ENCODE data around the gene MAGEA8.
"Not testable (repeated sequence)": the region's sequence is repeated elsewhere in the genome, so short reads cannot be mapped to it uniquely, and the experiment has no call there.

Gene MAGEA8

GRCh38 chrX:149903889-149904748 lies 23.1 kb downstream of the MAGEA8 start:
- no peak for DNase-seq

- no peak for DNase-seq
These were observed 27.3 kb downstream of the MAGEA8 start for GRCh38 chrX:149908308-149908707.

- no peak for DNase-seq
These were observed 27.7 kb downstream of the MAGEA8 start for GRCh38 chrX:149908727-149909126.

GRCh38 chrX:149909324-149910177 lies 28.6 kb downstream of the MAGEA8 start:
- DNase-seq: no peak

GRCh38 chrX:149910178-149910695 lies 29.3 kb downstream of the MAGEA8 start:
- DNase-seq: no peak

GRCh38 chrX:149916745-149917392 lies 35.9 kb downstream of the MAGEA8 start:
- no peak for DNase-seq

- not testable (repeated sequence) for DNase-seq
These were observed 42.9 kb downstream of the MAGEA8 start for GRCh38 chrX:149923836-149924235.

GRCh38 chrX:149924434-149924833 lies 43.5 kb downstream of the MAGEA8 start:
- DNase-seq: not testable (repeated sequence)

- not testable (repeated sequence) for DNase-seq
These were observed 46.4 kb downstream of the MAGEA8 start for GRCh38 chrX:149927245-149927963.

- not testable (repeated sequence) for DNase-seq
These were observed 46.9 kb downstream of the MAGEA8 start for GRCh38 chrX:149927964-149928258.

GRCh38 chrX:149928635-149929034 lies 47.7 kb downstream of the MAGEA8 start:
- not testable (repeated sequence) for DNase-seq

- DNase-seq: not testable (repeated sequence)
These were observed 48.4 kb downstream of the MAGEA8 start, which contains the start of gene HSFX4 for GRCh38 chrX:149929400-149929799. HSFX4 (plus strand) TSS chrX:149929573; CDS start chrX:149929645, 72 bp downstream.

GRCh38 chrX:149931355-149931754 lies 50.4 kb downstream of the MAGEA8 start:
- not testable (repeated sequence) for DNase-seq

GRCh38 chrX:149932150-149932549 lies 51.2 kb downstream of the MAGEA8 start:
- not testable (repeated sequence) for DNase-seq

- DNase-seq: not testable (repeated sequence)
These were observed 52.0 kb downstream of the MAGEA8 start for GRCh38 chrX:149932970-149933369.

- DNase-seq: not testable (repeated sequence)
These were observed 52.6 kb downstream of the MAGEA8 start for GRCh38 chrX:149933547-149933946.

Data from amygdala (tissue), 56 donors.